Thoracic aorta (tissue), 2 donors: ENCODE data around the gene NKAIN2. TPM values are rescaled to one million over a fixed set of nuclear protein-coding genes. Genes with fewer than 3 reads are reported as not detected.

ENCODE experiments used
- ATAC-seq: fragments of 150-250 bp; one replicate; pipeline ENCODE4 v1.8.0; 2017; ENCODE audit warnings: low read depth; ENCODE audit not compliant: insufficient number of reproducible peaks, low FRiP score
- DNase-seq: peaks from one replicate; pipeline ENCODE4 v3.0.0-alpha.2; 2020; ENCODE audit warnings: low spot score
- H3K27ac ChIP-seq, 2 donors: fragments of 200-600 bp; sonication (generic); 1 replicate in 1 of 2; 2 replicates in 1 of 2; pipeline ENCODE4 v1.5.1; 2016; ENCODE audit warnings: mild to moderate bottlenecking in 2 of 2, moderate library complexity in 2 of 2
- H3K27me3 ChIP-seq: fragments of 200-600 bp; sonication (generic); replicated peaks from 2 replicates; pipeline ENCODE4 v1.6.0; 2016; ENCODE audit warnings: mild to moderate bottlenecking; ENCODE audit not compliant: insufficient read depth
- H3K36me3 ChIP-seq: fragments of 200-600 bp; sonication (generic); one replicate; pipeline ENCODE4 v1.5.1; 2016
- H3K4me1 ChIP-seq, 2 donors: fragments of 200-600 bp; sonication (generic); 1 replicate in 1 of 2; 2 replicates in 1 of 2; pipeline versions ENCODE4 v1.5.1 to v1.6.0; 2016; ENCODE audit warnings: low read depth in 2 of 2, mild to moderate bottlenecking in 1 of 2; ENCODE audit not compliant: control insufficient read depth in 1 of 2
- H3K4me3 ChIP-seq: fragments of 200-600 bp; sonication (generic); 2 replicates; pipeline ENCODE4 v1.5.1; 2016; ENCODE audit warnings: mild to moderate bottlenecking
- H3K9me3 ChIP-seq: fragments of 200-600 bp; sonication (generic); 2 replicates; pipeline ENCODE4 v1.5.1; 2016
- total RNA-seq, 2 donors: library from RNA; depleted of rRNA; stranded (reverse); fragments of >200 nt; gene quantifications; one replicate each; pipeline versions ENCODE4 v1.1.0 to v1.2.3, GENCODE V29; 2016
- TF ChIP-seq, protein P1 (sequence below): fragments of 200-600 bp; sonication (generic); IDR thresholded peaks from one replicate; pipeline ENCODE4 v1.5.1; 2019; ENCODE audit warnings: antibody characterized with exemption

Gene NKAIN2
- total RNA-seq, 2 donors from 2014 or later, result 0.28 TPM; not detected in 1

DNA sequence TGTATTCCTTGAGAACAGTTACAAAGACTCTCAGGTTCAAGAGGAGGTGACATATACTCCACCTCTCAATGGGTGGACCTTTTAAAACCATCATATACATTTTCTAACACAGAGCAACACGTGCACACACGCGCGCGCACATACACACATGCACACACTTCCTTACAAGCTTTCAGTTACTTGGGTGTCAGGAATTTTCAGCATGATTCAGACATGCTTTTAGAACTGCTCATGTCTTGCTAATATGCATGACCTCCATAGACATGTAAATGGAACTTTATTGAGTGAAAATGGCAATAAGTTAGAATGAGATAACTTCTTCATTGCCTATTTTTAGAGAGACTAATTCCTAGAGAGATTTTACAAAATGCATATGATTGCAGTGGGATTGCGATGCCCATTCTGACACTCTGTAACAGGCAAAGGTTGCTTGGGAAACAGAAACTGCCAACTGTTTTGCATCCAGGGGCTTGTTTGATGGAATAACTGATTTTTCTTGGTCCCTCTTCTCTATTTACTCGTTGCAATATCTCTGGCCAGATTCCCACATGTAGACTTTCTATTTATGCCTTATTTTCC, 627.2 kb downstream of the NKAIN2 start:
- DNase-seq (no peak), ATAC-seq (no peak)
- Histone ChIP-seq H3K4me1 (no peaks in the 10 kb centered on the region), H3K36me3 (no peaks in the 10 kb centered on the region), H3K9me3 (no peaks in the 10 kb centered on the region), H3K27ac (no peak overlapping the region), H3K4me3 (no peak overlapping the region), H3K27me3 (no peaks in the 10 kb centered on the region)
- TF ChIP-seq, protein P1, sequence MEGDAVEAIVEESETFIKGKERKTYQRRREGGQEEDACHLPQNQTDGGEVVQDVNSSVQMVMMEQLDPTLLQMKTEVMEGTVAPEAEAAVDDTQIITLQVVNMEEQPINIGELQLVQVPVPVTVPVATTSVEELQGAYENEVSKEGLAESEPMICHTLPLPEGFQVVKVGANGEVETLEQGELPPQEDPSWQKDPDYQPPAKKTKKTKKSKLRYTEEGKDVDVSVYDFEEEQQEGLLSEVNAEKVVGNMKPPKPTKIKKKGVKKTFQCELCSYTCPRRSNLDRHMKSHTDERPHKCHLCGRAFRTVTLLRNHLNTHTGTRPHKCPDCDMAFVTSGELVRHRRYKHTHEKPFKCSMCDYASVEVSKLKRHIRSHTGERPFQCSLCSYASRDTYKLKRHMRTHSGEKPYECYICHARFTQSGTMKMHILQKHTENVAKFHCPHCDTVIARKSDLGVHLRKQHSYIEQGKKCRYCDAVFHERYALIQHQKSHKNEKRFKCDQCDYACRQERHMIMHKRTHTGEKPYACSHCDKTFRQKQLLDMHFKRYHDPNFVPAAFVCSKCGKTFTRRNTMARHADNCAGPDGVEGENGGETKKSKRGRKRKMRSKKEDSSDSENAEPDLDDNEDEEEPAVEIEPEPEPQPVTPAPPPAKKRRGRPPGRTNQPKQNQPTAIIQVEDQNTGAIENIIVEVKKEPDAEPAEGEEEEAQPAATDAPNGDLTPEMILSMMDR, result no peak

DNA sequence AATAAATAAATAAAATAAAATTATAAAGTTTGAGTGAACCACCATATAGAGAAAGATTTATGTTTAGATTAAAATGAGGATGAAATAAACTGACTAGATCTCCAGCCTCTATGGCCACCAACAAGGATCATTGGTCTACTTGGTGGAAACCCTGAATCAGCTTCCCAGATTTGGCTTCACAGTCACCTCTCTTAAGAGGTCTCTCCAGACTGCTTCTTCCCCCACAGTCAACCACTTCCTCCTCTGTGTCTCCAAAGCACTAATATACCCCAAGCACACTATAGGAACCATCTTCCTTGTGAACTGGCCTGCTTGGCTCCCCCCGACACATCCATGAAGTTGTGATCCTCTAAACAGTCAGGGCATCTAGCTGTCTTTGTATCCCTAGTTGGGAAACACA, 629.0 kb downstream of the NKAIN2 start:
- H3K27me3 ChIP-seq, result no peaks in the 10 kb centered on the region
- H3K4me3 ChIP-seq, result no peak overlapping the region
- H3K36me3 ChIP-seq, result no peaks in the 10 kb centered on the region
- no peaks in the 10 kb centered on the region for H3K4me1 ChIP-seq
- no peak overlapping the region for H3K27ac ChIP-seq
- no peaks in the 10 kb centered on the region for H3K9me3 ChIP-seq
- ATAC-seq, result no peak
- TF ChIP-seq, protein P1, result no peak
- no peak for DNase-seq

DNA sequence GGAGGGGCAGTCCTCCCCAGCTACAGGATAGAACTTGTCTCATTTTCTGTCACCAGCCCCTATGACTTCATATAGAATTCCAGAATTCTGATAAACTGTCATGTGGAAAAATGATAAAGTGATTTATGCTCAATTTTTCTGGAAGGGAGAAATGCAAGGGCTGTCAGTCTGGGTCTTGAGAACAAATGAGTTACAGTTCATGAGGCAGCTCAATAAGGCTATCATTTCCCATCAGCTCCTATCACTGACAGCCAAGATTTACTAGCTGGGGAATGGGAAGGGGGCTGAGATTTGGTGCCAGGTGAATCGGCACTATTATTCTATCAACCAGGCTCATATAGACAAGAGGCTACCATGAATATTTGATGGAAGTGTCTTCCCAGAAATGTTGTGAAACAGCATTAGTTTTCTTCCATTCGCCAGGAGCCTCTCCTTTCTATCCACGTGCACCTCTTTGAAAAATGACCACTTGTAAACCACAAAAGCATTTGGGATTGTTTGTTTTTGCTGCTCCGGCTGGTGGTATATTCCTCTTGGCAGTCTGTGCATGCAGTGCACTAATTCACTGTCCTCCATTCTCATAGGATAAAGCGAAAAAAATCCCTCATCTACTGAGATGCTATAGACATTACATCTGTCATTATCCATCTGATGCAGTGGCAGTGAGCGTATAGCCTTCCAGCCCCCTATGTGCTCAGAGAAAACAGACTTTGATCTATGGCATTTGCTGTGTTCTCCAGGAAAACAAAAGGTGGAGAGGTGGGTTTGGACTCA, 629.9 kb downstream of the NKAIN2 start:
- DNase-seq (no peak), ATAC-seq (no peak)
- TF ChIP-seq, protein P1, result no peak

DNA sequence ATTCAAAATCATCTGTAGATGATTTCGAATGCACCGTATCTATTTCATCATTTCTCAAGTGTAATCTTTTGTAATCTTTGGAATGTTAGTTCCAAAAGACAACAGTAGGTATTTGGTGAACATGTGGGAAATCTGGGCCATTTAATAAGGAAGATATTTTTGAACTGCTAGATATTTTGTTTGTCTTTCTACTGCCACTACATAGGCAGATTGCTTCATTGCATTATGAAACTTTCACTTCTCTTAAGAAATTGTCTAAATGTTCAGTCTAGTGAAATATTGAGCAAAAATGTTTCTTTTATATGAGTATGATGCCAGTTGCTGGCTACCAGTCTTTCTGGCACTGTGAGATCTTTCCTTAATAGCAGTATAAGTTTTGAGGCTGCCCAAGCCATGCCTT, 630.8 kb downstream of the NKAIN2 start:
- H3K27me3 ChIP-seq, result no peaks in the 10 kb centered on the region
- H3K9me3 ChIP-seq, result no peaks in the 10 kb centered on the region
- H3K4me3 ChIP-seq, result no peak overlapping the region
- H3K27ac ChIP-seq, result no peak overlapping the region
- no peak for ATAC-seq
- no peaks in the 10 kb centered on the region for H3K36me3 ChIP-seq
- TF ChIP-seq, protein P1, result no peak
- DNase-seq, result no peak
- no peaks in the 10 kb centered on the region for H3K4me1 ChIP-seq

More for the DNA sequence above, 629.9 kb downstream of the NKAIN2 start:
- H3K4me1 ChIP-seq, result no peaks in the 10 kb centered on the region
- H3K9me3 ChIP-seq, result no peaks in the 10 kb centered on the region
- no peak overlapping the region for H3K4me3 ChIP-seq
- H3K27me3 ChIP-seq, result no peaks in the 10 kb centered on the region
- H3K27ac ChIP-seq, result no peak overlapping the region
- H3K36me3 ChIP-seq, result no peaks in the 10 kb centered on the region

DNA sequence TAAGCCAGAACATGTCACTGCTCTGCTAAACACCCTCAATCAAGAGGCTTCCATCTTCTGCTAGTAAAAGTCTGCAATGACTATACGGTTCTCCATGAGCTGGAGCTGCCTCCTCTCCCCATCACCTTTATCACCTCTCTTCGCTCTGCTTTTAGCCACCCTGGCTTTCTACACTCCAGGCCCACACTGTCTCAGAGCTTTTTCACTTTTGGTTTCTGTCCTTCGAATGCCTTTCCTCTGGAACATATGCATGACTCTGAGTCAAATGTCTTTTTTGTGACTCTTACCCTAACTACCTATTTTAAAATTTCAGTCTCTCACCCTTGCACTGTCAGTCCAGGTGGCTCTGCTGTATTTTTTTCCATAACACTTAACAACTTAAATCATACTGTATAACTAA, 633.1 kb downstream of the NKAIN2 start:
- DNase-seq, result no peak
- H3K27me3 ChIP-seq, result no peaks in the 10 kb centered on the region
- no peak overlapping the region for H3K4me3 ChIP-seq
- ATAC-seq, result no peak
- H3K9me3 ChIP-seq, result no peaks in the 10 kb centered on the region
- TF ChIP-seq, protein P1, result no peak
- H3K27ac ChIP-seq, result no peak overlapping the region
- H3K36me3 ChIP-seq, result no peaks in the 10 kb centered on the region
- no peaks in the 10 kb centered on the region for H3K4me1 ChIP-seq
